Measurements from ENCODE around the gene MEF2C.
"Not testable (repeated sequence)": the region's sequence is repeated elsewhere in the genome, so short reads cannot be mapped to it uniquely, and the experiment has no call there.

MEF2C gene

GRCh38 chr5:88883059-88883835, at the start of gene MEF2C:
MEF2C (minus strand) TSS chr5:88883184; CDS start chr5:88823788, 59,396 bp downstream.
- DNase-seq: no peak

DNA sequence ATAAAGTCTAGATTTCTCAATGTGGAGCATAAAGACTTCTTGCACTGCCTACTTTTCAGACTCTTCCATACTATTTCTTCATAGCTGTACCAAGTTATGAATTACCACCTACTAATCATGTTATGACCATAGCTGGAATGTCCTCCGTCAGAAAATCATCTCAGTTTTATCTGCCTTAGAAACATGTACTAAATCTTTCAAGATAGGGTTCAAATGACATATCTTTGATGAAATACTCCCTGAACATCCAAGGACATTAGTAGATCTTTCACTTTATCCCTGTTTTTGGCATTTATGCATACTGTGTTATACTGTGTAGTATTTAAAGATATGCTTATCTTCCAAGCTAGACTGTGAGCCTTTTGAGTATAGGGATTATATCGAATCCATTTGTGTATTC, 49.6 kb upstream of the MEF2C start:
- DNase-seq: no peak

- DNase-seq: no peak
Observed at GRCh38 chr5:88930335-88930734, 47.4 kb upstream of the MEF2C start.

GRCh38 chr5:88929385-88929784, 46.4 kb upstream of the MEF2C start:
- DNase-seq: no peak

GRCh38 chr5:88926774-88927173, 43.8 kb upstream of the MEF2C start:
- DNase-seq: no peak

DNA sequence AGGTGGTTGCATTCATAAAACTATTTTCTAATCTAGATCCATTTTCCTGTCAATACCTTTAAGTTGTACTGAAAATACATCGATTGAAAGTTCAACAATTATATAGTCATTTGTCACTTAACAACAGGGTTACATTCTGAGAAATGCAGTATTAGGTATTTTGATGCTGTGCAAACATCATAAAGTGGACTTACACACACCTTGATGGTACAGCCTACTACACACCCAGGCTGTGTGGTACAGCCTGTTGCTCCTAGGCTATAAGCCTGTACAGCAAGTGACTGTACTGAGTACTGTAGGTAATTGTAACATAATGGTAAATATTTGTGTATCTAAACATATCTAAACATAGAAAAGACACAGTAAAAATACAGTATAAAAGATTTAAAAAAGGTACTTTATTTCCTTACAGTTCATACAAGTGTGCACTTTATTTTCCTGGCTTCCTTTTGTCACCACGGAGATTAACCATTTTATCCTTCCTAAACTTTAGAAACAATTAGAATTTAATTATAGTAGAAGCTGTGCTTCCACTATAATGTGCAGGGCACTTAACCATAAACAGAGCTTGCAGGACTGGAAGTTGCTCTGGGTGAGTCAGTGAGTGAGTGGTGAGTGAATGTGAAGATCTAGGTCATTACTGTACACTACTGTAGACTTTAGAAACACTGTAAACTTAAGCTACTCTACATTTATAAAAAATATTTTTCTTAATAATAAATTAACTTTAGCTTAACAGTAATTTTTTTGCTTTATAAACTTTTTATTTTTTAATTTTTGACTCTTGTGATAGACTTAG, 42.9 kb upstream of the MEF2C start:
- DNase-seq: no peak

DNA sequence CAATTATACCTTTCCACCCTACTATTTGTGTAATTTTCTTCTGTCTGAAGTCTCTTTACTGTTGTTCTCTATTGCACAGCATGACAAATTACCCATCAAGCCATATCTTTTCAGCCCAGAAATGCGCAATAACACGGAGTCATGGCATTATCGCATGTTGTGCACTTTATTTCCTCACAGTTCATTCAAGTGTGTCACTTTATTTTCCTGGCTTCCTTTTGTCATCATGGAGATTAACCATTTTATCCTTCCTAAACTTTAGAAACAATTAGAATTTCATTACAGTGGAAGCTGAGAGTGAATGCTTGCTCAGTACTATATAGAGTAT, 41.3 kb upstream of the MEF2C start:
- DNase-seq: no peak

DNA sequence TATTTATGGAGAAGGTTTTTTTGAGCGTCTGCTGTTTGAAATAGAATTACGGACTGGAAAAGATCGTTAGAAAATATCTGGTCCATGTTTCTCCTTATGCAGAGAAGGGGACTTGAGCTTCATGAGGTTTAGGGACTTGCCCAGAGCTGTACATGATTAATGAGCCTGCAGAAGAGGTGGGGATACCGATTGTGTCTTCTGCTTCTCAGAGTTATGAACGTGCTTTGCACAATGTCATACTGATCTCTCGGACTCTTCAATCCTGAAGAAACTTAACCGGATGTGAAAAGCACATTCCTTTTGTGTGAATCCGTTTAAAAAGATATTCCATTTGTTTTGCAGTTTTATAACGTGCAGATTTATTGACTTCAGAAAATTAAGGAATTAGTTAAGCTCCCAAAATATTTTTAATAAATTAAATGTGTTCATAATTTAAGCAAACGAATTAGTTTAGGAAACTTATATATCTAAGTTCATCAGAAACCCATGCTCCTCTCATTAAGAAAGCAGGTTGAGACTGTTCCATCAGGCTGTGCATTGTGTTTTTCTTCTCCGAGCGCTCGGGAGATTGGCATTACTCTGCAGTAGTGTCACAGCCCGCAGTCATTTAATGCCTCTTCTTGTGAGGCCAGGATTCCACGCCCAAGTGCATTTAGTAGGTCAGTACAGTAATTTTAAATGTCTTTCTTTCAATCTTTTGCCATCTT, 40.8 kb upstream of the MEF2C start:
- no peak for DNase-seq

GRCh38 chr5:88912743-88913142, 29.8 kb upstream of the MEF2C start:
- not testable (repeated sequence) for DNase-seq

- not testable (repeated sequence) for DNase-seq
Observed at GRCh38 chr5:88911059-88911572, 28.1 kb upstream of the MEF2C start.

DNA sequence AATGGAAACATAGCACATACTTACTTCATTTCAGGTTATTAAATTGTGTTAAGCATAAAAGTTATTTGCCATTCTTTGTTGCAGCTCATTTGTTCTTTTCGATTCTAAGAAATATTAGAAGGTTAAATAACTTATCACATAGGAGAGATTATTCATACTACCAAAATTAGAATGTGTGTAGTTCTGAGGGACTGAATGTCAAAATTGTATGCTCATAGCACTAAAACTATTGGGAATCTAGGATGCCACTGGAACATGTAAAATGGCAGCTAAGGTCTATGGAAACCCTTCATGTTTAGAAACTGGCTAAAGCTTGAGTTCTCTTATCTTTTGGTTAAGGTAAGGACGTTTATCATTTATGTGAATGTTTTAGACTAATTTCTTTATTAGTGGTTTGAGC, 21.5 kb upstream of the MEF2C start:
- not testable (repeated sequence) for DNase-seq

DNA sequence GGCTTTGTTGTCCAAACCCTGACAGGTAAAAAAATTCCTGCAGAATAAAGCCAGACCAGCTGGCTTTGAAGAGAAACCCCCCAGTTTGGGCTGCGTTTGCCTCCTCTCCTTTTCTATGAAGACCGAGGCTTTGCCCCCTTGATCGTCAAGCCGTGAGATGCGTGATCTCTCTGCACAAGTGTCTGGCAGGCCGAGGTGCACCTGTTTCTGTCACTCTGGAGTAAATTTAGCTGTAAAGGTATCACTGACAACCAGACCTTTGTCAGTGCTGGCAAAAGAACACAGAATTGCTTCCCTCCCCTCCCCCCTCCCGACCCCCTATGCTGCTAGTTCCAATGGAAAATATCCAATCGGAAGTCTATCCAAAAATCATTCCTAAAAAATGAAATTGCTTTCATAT, 21.0 kb upstream of the MEF2C start:
- not testable (repeated sequence) for DNase-seq

DNA sequence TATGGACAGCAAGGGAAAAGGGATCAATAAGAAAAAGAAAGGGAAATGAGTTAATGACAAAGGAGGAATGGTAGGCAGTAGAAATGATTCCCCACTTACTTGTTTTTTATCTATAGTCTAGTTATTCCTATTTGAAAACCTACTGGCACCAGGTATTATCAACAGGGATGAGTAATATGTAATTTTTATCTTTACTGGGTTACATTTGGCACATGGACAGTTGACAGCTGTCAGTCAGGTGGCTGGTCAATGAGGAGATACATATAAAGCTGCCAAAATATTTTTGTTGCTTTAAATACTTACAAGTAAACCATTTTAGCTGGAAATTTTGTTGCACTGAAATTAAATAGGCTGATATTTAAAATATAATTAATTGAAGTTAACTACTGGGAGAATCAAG, 18.1 kb upstream of the MEF2C start:
- not testable (repeated sequence) for DNase-seq

GRCh38 chr5:88899096-88899737, 16.2 kb upstream of the MEF2C start:
- no peak for DNase-seq

DNA sequence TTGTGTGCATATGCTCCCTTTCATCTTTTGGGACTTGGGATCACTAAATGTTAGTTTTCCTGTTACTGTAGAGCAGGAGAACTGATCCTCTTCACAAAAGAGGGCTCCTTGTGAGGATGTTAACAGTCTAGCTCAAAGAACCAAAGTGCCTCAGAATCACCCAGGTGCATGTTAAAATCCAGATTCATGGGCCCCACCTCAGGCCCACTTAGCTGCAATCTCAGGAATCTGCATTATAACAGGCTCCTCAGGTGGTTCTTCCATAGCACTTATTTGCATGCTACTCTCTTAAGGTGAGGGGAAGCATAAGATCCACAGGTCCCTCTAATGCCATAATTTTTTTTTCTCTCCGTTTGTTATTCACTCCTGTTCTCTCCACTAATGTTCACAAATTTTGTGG, 14.8 kb upstream of the MEF2C start:
- DNase-seq: no peak

DNA sequence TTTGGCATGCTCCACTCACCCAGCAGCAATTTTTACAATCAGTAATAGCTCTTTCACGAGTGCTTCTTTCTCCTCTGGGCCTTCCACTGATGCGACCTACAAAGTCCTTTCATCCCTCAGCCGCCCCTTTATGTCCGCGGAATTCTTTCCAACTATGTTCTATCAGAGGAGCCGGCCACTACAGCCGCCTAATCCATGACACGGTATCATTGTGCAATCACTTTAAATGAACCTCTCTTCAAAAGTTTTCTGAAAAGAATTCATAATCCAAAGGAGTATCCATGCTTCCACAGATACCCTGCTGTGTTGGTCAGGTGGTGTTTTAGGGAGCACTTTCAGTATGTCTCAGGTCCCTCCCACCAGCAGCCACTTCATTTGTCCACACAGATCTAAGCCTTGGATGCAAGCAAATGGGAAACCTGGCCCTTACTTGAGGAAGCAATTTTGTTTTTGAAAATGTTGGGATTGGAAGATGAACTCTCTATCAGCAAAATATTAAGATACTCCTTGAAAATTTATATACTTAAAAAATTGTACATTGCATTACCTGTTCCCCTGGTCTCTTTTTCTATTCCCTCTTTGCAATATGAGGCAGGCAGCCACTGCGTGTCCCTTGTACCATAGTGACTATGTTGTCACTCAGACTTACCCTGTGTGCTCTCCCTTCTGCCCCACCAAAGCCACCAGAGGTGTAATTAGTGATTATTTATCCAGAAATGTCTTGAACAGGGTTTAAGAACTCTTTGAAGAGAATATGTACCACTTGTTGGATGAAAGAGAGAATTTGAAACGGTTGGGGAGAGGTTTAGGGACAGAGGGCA, 12.9 kb upstream of the MEF2C start:
- no peak for DNase-seq

- no peak for DNase-seq
Observed at GRCh38 chr5:88892669-88893068, 9.7 kb upstream of the MEF2C start.

- no peak for DNase-seq
Observed at GRCh38 chr5:88890070-88890781, 7.2 kb upstream of the MEF2C start.

DNA sequence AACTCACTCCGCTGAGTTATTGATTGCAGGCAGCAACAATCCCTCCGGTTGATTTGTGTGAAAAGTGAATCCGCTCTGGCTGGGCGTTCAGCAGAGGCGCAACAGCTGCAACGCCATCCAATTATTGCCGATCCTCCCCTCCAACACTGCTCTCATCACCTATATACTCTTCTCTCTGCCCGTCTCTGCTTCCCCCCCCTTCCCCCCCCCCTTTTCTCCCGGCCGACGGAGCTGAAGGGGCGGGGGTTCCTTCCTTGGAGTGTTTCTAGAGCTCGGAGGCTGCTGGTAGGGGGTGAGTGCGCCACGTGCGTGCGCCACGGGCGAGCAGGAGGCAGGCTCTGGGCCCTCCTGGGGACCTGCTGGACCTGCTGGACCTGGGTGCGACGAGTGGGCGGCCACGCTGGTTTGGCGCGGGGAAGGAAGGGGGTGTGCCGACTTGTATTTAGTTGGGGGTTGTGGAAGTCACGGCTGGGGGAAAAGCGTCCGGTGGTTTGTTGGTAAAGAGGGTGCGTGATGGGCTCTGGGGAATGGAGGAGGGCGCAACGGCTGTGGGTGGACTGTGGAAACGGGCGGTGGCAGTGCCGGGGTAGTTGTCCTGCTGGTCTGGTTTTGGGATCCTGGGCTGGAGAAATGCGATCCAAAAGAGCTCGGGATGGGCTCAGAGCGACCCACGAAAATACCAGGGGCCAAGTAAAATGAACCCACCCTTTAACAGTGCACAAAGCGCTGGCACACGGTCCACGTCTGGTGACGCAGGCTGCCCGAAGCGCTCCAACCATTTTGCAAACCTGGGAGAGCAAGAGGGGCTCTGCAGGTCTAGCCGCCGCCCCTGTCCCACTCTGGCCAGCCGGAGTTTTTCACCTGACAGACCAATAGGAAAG, 6.4 kb upstream of the MEF2C start:
- no peak for DNase-seq

- no peak for DNase-seq
Observed at GRCh38 chr5:88888848-88889188, 5.8 kb upstream of the MEF2C start.

All from activated CD4-positive, alpha-beta T cell treated with anti-CD3 and anti-CD28 coated beads, Interleukin-2, amount 50 U/mL, for 4 hours (primary cell).